ENCODE measurements around the gene MARS2. TPM values are rescaled to one million over a fixed set of nuclear protein-coding genes. Genes with fewer than 3 reads are reported as not detected.

MARS2 gene
- total and polyA plus RNA-seq, 4 donors: 3.7 to 12.3 (median 8.6) TPM

GRCh38 chr2:197706839-197707207, 1.7 kb downstream of the MARS2 start:
- Histone ChIP-seq H3K4me3 (ENCODE audit: low read depth in 1 of 3, low read length in 3 of 3) (peak overlapping the region; percentile 81 to 96 (median 86)), H3K4me1 (ENCODE audit: control insufficient read depth in 4 of 4, insufficient read depth in 4 of 4, low read length in 3 of 4) (peaks cover 2 to 34% (median 29%) of the 10 kb centered on the region in 4 donors), H3K9ac (ENCODE audit: low read depth in 1 of 2, low read length in 2 of 2) (peak overlapping the region; percentile 2 to 15), H3K27ac (ENCODE audit: low read depth in 1 of 2, low read length in 2 of 2) (no peak overlapping the region), H3K36me3 (ENCODE audit: control insufficient read depth in 4 of 4, insufficient read depth in 3 of 4, low read depth in 1 of 4, low read length in 3 of 4) (no peaks in the 10 kb centered on the region), H3K9me3 (ENCODE audit: control insufficient read depth in 4 of 4, low read length in 3 of 4) (no peaks in the 10 kb centered on the region), H3K27me3 (ENCODE audit: control insufficient read depth in 4 of 4, insufficient read depth in 4 of 4, low read length in 3 of 4) (no peaks in the 10 kb centered on the region)
- DNase-seq (ENCODE audit: low spot score): no peak
- TF ChIP-seq HNF4G (IDR thresholded peaks at IDR 0.05) (no peak), ATF3 (IDR thresholded peaks at IDR 0.05) (no peak), GABPA (IDR thresholded peaks at IDR 0.05 in 1 of 2, conservative IDR thresholded peaks at IDR 0.05 in 1 of 2) (no peak), SP1 (IDR thresholded peaks at IDR 0.05) (no peak)
- TF ChIP-seq, protein P1, sequence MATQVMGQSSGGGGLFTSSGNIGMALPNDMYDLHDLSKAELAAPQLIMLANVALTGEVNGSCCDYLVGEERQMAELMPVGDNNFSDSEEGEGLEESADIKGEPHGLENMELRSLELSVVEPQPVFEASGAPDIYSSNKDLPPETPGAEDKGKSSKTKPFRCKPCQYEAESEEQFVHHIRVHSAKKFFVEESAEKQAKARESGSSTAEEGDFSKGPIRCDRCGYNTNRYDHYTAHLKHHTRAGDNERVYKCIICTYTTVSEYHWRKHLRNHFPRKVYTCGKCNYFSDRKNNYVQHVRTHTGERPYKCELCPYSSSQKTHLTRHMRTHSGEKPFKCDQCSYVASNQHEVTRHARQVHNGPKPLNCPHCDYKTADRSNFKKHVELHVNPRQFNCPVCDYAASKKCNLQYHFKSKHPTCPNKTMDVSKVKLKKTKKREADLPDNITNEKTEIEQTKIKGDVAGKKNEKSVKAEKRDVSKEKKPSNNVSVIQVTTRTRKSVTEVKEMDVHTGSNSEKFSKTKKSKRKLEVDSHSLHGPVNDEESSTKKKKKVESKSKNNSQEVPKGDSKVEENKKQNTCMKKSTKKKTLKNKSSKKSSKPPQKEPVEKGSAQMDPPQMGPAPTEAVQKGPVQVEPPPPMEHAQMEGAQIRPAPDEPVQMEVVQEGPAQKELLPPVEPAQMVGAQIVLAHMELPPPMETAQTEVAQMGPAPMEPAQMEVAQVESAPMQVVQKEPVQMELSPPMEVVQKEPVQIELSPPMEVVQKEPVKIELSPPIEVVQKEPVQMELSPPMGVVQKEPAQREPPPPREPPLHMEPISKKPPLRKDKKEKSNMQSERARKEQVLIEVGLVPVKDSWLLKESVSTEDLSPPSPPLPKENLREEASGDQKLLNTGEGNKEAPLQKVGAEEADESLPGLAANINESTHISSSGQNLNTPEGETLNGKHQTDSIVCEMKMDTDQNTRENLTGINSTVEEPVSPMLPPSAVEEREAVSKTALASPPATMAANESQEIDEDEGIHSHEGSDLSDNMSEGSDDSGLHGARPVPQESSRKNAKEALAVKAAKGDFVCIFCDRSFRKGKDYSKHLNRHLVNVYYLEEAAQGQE (IDR thresholded peaks at IDR 0.05): no peak
- 65% methylated on average over 5 of the region's 5 CpGs for WGBS

GRCh38 chr2:197707316-197708213, 2.4 kb downstream of the MARS2 start:
- H3K27ac ChIP-seq (ENCODE audit: low read depth in 1 of 2, low read length in 2 of 2): no peak overlapping the region
- no peaks in the 10 kb centered on the region for H3K36me3 ChIP-seq (ENCODE audit: control insufficient read depth in 4 of 4, insufficient read depth in 3 of 4, low read depth in 1 of 4, low read length in 3 of 4)
- H3K27me3 ChIP-seq (ENCODE audit: control insufficient read depth in 4 of 4, insufficient read depth in 4 of 4, low read length in 3 of 4): no peaks in the 10 kb centered on the region
- TF ChIP-seq MAX (IDR thresholded peaks at IDR 0.05) (no peak), ZBTB33 (IDR thresholded peaks at IDR 0.05) (no peak), RXRA (IDR thresholded peaks at IDR 0.05) (no peak), RAD21 (IDR thresholded peaks at IDR 0.05) (peak; percentile 72 to 73), GABPA (IDR thresholded peaks at IDR 0.05 in 1 of 2, conservative IDR thresholded peaks at IDR 0.05 in 1 of 2) (no peak), ATF3 (IDR thresholded peaks at IDR 0.05) (no peak), JUND (IDR thresholded peaks at IDR 0.05) (no peak), NR2F2 (IDR thresholded peaks at IDR 0.05) (no peak), EGR1 (IDR thresholded peaks at IDR 0.05; ENCODE audit: low read depth in 2 of 2) (no peak), FOXA2 (IDR thresholded peaks at IDR 0.05) (no peak), TAF1 (conservative IDR thresholded peaks at IDR 0.05) (no peak), HNF4G (IDR thresholded peaks at IDR 0.05) (no peak), HNF4A (conservative IDR thresholded peaks at IDR 0.05) (no peak)
- TF ChIP-seq, protein P2, sequence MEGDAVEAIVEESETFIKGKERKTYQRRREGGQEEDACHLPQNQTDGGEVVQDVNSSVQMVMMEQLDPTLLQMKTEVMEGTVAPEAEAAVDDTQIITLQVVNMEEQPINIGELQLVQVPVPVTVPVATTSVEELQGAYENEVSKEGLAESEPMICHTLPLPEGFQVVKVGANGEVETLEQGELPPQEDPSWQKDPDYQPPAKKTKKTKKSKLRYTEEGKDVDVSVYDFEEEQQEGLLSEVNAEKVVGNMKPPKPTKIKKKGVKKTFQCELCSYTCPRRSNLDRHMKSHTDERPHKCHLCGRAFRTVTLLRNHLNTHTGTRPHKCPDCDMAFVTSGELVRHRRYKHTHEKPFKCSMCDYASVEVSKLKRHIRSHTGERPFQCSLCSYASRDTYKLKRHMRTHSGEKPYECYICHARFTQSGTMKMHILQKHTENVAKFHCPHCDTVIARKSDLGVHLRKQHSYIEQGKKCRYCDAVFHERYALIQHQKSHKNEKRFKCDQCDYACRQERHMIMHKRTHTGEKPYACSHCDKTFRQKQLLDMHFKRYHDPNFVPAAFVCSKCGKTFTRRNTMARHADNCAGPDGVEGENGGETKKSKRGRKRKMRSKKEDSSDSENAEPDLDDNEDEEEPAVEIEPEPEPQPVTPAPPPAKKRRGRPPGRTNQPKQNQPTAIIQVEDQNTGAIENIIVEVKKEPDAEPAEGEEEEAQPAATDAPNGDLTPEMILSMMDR (IDR thresholded peaks at IDR 0.05; ENCODE audit: low read depth, low read length, missing input control): peak; percentile 75
- TF ChIP-seq, protein P1 (IDR thresholded peaks at IDR 0.05): no peak
- H3K9me3 ChIP-seq (ENCODE audit: control insufficient read depth in 4 of 4, low read length in 3 of 4): no peaks in the 10 kb centered on the region
- H3K4me3 ChIP-seq (ENCODE audit: low read depth in 1 of 3, low read length in 3 of 3): peak overlapping the region in 1 of 3 donors; percentile 86
- 9% methylated on average over 4 of the region's 4 CpGs for WGBS
- no peak for DNase-seq (ENCODE audit: low spot score)
- H3K9ac ChIP-seq (ENCODE audit: low read depth in 1 of 2, low read length in 2 of 2): peak overlapping the region; percentile 2 to 15
- peaks cover 2 to 34% (median 29%) of the 10 kb centered on the region in 4 donors for H3K4me1 ChIP-seq (ENCODE audit: control insufficient read depth in 4 of 4, insufficient read depth in 4 of 4, low read length in 3 of 4)
